NCI-H526 treated with DMSO at 0.1 percent for 48 hours (cell line): Measurements from ENCODE around the gene ROR1.

Experiments used
- DNase-seq: peaks from one replicate; lab custom pipeline; 2025; lab: John Stamatoyannopoulos, UW

ROR1 gene

GRCh38 chr1:63912643-63913042, 138.8 kb downstream of the ROR1 start:
- DNase-seq, result no peak

- no peak for DNase-seq
Observed at GRCh38 chr1:63913533-63913932, 139.7 kb downstream of the ROR1 start.

- DNase-seq, result no peak
Observed at GRCh38 chr1:63914241-63914640, 140.4 kb downstream of the ROR1 start.

DNA sequence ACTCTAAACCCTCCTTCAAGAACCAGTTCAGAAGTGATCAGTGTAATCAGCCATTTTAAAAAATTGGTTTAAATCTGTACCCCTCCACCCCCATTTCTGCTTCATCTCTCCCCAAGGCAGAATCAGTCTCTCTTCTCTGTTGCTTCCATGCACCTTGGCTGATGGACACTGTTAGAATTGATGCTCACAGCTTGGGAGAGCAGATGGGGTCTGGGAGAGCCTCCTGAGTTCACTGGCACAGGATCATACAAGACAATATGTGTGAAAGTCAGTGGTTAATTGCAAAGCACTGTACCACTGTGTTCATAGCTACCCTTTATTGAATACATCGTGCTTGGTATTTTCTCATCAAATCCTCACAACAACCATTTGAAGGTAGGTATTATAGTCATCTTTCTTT, 140.9 kb downstream of the ROR1 start:
- DNase-seq, result no peak

GRCh38 chr1:63915121-63915520, 141.3 kb downstream of the ROR1 start:
- DNase-seq, result peak; percentile 7

GRCh38 chr1:63916485-63917360, 142.9 kb downstream of the ROR1 start:
- no peak for DNase-seq

- DNase-seq, result no peak
Observed at GRCh38 chr1:63917571-63918417, 144.0 kb downstream of the ROR1 start.

DNA sequence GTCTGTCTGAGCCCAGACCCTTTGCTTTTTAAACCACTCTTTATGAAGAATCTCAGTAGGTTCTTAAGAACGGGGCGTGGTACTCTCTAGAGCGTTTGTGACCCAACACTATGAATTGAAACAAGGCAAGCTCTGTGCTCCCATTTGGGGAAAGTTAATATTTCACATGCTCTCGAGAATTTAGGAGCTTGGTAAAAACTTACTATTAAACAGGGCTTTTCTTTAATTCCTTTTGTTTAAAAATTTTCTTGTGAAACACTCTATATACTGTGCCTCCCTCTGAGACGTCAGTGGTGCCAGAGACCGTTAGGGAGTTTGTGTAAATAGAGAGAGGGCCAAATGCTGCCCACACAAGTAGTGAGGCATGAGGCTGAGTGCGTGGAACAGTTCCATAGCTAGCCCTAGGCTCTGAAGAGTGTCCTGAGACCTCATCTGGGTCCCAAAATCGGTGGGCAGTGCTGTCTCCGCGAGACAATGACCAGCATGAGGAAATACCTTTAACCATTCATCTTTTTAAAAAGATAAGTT, 144.7 kb downstream of the ROR1 start:
- no peak for DNase-seq

DNA sequence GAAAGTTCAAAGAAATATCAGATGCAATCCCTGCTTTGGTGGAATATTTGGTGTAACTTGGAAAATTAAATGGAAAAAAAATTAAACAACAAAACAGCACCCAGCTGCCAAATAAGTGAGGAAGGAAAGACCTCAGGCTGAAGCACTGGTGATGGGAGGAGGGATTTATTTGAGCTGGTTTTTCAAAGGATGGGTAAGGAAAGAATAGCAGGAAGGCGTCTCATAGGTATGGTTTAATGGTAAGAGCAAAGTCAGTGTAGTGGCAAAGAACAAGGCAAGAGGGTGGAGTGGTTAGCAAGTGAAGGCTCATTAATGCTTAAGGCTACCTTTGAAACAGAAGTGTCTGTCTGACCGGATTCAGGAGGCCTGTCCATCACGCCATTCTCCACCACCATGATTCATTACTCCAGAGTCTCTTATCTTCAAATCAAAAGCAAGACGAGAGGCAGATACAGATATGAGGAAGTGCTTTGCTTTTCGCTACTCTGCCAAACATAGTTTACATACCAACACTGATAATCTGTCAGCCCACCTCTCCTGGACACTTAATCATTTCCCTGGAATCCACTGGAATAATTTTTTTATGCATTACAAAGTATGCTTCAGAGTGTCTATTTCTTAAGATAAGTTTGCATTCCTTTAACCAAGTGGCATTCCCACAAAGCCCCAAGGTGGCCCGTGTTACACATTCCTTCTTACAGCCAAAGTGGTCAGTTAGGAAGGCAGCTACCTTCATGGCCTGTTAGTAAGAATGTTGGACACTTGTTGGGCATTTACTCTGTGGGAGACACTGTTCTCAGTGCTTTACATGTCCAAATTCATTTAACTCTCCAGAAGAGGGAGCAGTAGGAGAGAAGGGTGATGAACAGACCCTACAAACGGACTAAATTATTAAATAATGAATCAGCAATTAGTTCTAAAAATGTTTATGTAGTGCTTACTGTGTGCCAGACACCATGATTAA, 146.6 kb downstream of the ROR1 start:
- no peak for DNase-seq

DNA sequence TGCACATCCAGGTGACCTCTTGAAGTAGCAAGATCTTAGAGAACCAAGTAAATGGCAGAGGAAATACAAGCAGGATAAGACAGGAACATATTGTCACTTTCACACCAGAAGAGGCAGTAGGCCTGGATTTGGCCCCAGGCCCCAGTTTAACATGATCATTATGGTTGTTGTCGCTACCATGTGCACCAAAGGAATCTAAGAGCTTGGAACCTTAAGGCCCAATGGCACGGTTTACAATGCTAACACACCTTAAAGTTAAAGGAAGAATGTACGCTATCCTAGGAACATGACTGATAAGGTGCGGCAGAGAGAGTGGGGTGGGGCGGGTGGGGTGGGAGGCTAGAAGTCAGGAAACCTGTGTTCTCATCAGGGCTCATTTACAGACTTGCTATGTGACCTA, 147.5 kb downstream of the ROR1 start:
- DNase-seq, result no peak

GRCh38 chr1:63921802-63922201, 148.0 kb downstream of the ROR1 start:
- DNase-seq, result no peak

- no peak for DNase-seq
Observed at GRCh38 chr1:63922848-63923247, 149.0 kb downstream of the ROR1 start.

GRCh38 chr1:63923302-63923701, 149.5 kb downstream of the ROR1 start:
- no peak for DNase-seq

DNA sequence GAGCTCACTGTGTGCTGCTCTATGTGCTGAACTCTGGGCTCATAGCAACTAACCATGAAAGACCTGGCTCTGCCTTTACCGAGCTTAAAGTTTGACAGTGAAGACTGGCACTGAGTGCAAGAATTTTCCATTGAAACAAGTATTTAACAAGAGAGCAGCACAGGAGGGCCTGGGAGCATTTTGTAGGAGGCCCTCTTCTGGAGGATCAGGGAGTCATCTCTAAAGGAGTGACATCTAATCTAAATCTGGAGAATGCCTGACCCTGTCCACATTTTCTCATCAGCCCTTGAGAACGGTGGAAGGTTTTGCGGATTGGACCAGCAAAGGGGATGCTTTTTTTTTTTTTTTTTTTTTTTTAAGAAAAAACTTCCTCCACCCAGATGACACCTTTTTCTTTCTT, 150.8 kb downstream of the ROR1 start:
- DNase-seq, result no peak

DNA sequence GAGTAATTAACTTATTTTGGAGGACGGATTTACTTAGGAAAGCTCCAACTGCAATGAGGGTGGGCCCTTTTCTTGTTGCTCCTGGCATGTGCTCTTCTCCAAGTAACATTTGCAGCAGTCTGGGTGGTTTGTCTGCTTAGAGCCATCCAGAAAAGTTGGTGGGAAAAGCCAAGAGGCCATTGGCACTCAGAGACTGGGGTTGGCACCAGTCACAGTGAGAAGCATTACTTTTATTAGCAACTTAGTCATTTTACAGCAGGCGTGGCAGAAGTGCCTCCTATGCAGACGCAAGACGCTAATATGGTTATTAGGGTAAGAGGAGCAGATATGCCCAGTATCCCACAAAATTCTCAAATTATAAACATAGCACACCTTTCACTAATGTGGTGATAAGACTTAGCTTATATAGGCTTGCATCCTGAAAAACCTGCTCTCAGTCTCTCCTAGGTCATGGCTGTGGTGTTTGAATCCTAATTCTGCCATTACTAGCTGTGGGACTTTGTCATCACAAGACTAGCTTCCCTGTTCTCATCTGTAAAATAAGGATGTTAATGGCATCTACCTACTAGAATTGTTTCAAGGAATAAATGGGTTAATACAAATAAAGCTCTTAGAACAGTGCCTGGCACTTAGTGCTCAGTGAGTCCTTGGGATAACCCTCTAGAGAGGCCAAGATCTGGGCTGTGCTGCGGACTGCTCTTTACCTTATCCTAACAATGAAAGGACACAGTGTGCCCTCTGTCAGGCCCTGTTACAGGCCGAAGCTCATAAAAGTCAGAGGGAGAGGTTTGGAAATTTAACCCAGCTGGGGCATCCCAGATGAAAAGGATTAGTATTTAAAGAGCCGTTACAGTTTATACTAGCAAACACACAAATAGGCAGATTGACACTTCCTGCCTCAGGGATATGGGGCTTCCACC, 154.6 kb downstream of the ROR1 start:
- DNase-seq, result no peak

GRCh38 chr1:63929106-63929478, 155.3 kb downstream of the ROR1 start:
- no peak for DNase-seq

- no peak for DNase-seq
Observed at GRCh38 chr1:63931468-63931867, 157.7 kb downstream of the ROR1 start.

- DNase-seq, result no peak
Observed at GRCh38 chr1:63934697-63935096, 160.9 kb downstream of the ROR1 start.

DNA sequence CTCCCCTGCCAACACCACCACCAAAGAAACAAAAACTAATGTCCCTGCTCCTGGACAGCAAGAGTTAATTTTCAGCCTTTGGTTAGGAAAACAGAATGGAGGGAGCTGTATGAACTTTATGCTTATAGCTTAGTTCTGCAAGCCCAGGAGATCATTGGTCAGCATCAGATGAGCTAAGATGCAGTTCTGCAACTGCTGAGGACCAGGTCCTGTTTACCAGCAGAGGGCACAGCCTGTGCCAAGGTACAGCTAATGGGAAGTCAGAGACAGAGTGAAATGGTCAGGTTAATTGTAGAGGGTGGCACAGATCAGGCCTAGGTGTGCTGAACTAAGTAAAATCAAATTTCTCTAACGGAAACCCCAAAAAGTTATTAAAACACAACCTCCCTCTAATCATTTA, 161.3 kb downstream of the ROR1 start:
- DNase-seq, result no peak

DNA sequence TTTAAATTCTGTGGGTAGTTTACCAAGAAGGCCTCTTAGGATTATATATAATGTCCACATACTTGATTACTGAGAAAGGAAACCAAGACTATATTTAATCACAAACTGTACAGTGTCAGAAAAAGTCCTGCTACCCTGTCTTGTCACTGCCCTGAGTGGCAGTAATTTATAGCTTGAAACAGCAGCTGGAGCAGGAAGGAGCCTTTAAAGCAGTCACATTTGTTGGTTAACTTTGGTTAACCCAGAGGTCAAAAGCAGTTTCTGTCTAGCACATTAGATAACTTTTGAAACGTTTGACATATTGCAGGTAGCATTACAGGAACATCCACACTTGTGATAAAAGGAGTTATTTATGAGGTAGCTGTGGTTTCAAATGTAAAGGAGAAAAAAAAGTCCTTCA, 161.7 kb downstream of the ROR1 start:
- no peak for DNase-seq

DNA sequence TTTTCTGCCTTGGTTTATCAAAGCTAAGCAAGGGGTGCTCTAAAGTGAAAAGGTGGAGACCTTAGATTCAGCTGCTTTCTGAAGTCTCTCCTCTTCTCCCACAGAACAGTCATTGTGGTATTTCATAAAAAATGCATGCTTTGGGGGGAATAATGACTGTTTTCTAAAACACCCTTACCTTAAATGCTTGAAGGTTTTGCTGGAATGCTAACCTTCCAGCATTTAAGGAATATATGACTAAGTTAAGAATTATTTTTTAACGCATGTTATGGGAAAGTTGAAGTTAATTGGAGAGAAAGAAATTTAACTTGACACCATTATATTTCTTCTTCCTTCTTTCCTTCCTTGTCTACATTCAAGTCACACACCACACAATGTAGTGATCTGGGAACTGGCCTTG, 162.5 kb downstream of the ROR1 start:
- no peak for DNase-seq
